Heart left ventricle (tissue), 13 donors: ENCODE results near the gene FAM20C.

ENCODE experiments used
- POLR2A ChIP-seq, 2 donors: fragments of 450-650 bp; IDR thresholded peaks; one replicate each; pipeline ENCODE4 v1.6.1; 2017; ENCODE audit warnings: antibody characterized with exemption in 2 of 2, mild to moderate bottlenecking in 2 of 2, moderate library complexity in 2 of 2
- TF ChIP-seq, protein P1 (sequence below), 12 donors: fragments of 200-600 bp; sonication (generic) in 4 of 12; IDR thresholded peaks; one replicate each; pipeline versions ENCODE4 v1.5.0 to v1.8.0; 2018 to 2022; ENCODE audit warnings: antibody characterized with exemption in 12 of 12, mild to moderate bottlenecking in 5 of 12
- donor health status: ischemic (EF 13 %, LVEDD 7.1; RV severe dilation, severe dysfunction).
- donor health status: DM: no; HTN: yes; CAD: no.
- donor health status: DM: no; HTN: no; CAD: no.
- donor health status: ischemic (EF 25% LVEDD 6.9; RV normal size, moderate dysfunction).
- donor health status: ischemic (EF 25% LVEDD 5.7; RV mildly dilated, moderate dysfunction).
- donor health status: ischemic (EF 35%, LVEDD 5.7; RV mildly dilated, moderate dysfunction).
- donor health status: nonischemic (EF 11% LVEDD 7.7; RV severe dilation, severe dysfunction).
- donor health status: DM: yes; HTN: yes; CAD: no.
- donor health status: PGD.
- donor health status: ischemic (EF 29% LVEDD 5.4; RV normal size, mild dysfunction).
- donor health status: nonischemic (EF 23%, LVEDD 6.1; RV moderate dilation, normal function).

DNA sequence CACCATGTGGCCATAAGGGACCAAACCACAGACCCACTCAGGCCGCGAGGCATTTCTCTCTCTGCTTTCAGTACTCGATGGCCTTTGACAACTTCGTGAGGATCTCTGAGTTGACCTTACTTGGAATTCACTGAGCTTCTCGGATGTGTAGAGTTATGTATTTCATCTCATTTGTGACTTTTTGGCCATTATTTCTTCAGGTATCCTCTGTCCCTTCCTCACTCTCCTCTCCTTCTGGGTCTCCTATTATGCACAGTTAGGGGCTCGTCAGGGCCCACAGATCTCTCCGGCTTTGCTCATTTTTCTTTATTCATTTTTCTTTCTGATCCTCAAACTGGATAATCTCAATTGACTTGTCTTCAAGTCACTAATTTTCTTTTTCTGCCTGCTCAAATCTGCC is 81.0 kb downstream of the FAM20C start:
- TF ChIP-seq, protein P1, sequence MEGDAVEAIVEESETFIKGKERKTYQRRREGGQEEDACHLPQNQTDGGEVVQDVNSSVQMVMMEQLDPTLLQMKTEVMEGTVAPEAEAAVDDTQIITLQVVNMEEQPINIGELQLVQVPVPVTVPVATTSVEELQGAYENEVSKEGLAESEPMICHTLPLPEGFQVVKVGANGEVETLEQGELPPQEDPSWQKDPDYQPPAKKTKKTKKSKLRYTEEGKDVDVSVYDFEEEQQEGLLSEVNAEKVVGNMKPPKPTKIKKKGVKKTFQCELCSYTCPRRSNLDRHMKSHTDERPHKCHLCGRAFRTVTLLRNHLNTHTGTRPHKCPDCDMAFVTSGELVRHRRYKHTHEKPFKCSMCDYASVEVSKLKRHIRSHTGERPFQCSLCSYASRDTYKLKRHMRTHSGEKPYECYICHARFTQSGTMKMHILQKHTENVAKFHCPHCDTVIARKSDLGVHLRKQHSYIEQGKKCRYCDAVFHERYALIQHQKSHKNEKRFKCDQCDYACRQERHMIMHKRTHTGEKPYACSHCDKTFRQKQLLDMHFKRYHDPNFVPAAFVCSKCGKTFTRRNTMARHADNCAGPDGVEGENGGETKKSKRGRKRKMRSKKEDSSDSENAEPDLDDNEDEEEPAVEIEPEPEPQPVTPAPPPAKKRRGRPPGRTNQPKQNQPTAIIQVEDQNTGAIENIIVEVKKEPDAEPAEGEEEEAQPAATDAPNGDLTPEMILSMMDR (IDR thresholded peaks at IDR 0.05), result no peak
- no peak for TF ChIP-seq POLR2A (IDR thresholded peaks at IDR 0.05)
